PFSK-1 (cell line): ENCODE results near the gene ANKS3.

Source experiments
- POLR2AphosphoS5 ChIP-seq: IDR thresholded peaks from 2 replicates; pipeline ENCODE4 v1.6.1; 2012; ENCODE audit warnings: low read depth, mild to moderate bottlenecking, control low read depth, low read length, moderate library complexity
- SIN3A ChIP-seq: IDR thresholded peaks from 2 replicates; pipeline ENCODE4 v1.6.1; 2012; ENCODE audit warnings: mild to moderate bottlenecking, low read length, moderate library complexity, borderline replicate concordance; ENCODE audit not compliant: insufficient read depth
- TF ChIP-seq, protein P1 (sequence below), 2 experiments: IDR thresholded peaks; 2 replicates each; pipeline versions ENCODE4 v1.6.1 to v1.8.0; 2011 to 2012; ENCODE audit warnings: low read depth in 2 of 2, low read length in 2 of 2, control low read depth in 1 of 2, inconsistent platforms in 1 of 2, mild to moderate bottlenecking in 1 of 2, moderate library complexity in 1 of 2; ENCODE audit not compliant: insufficient read depth in 1 of 2

DNA sequence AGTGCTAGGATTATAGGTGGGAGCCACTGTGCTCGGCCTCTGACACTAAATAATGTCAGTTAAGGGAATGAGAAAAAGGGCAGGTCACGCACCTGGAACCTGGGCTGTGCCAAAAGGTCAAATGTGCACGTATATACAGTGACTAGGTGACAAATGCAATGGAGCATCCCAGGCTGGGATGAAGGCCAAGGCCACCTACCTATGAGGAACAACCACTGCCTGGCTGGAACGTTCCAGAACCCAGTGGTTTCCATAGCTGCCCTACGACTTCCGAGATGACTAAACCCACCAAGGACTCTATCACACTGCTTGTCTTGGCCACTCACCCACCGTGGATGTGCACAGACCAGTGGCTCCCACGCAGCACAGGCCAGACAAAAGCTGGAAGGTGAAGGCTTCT lies 16.8 kb upstream of the ANKS3 start:
- no peak for TF ChIP-seq SIN3A
- no peak for TF ChIP-seq POLR2AphosphoS5
- TF ChIP-seq, protein P1, sequence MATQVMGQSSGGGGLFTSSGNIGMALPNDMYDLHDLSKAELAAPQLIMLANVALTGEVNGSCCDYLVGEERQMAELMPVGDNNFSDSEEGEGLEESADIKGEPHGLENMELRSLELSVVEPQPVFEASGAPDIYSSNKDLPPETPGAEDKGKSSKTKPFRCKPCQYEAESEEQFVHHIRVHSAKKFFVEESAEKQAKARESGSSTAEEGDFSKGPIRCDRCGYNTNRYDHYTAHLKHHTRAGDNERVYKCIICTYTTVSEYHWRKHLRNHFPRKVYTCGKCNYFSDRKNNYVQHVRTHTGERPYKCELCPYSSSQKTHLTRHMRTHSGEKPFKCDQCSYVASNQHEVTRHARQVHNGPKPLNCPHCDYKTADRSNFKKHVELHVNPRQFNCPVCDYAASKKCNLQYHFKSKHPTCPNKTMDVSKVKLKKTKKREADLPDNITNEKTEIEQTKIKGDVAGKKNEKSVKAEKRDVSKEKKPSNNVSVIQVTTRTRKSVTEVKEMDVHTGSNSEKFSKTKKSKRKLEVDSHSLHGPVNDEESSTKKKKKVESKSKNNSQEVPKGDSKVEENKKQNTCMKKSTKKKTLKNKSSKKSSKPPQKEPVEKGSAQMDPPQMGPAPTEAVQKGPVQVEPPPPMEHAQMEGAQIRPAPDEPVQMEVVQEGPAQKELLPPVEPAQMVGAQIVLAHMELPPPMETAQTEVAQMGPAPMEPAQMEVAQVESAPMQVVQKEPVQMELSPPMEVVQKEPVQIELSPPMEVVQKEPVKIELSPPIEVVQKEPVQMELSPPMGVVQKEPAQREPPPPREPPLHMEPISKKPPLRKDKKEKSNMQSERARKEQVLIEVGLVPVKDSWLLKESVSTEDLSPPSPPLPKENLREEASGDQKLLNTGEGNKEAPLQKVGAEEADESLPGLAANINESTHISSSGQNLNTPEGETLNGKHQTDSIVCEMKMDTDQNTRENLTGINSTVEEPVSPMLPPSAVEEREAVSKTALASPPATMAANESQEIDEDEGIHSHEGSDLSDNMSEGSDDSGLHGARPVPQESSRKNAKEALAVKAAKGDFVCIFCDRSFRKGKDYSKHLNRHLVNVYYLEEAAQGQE (IDR thresholded peaks at IDR 0.05; ENCODE audit: insufficient read depth in 1 of 2, low read depth in 2 of 2, low read length in 2 of 2) = no peak
